GM21619 (cell line): ENCODE results near the gene IVD.
"Not testable (repeated sequence)": the region's sequence is repeated elsewhere in the genome, so short reads cannot be mapped to it uniquely, and the experiment has no call there.

ENCODE experiments used
- ATAC-seq: cut with Tn5 transposase; IDR thresholded peaks from one replicate; pipeline ENCODE4 v1.9.1; 2021; ENCODE audit not compliant: unreplicated experiment

The IVD gene

GRCh38 chr15:40437752-40438687 is 32.4 kb downstream of the IVD start:
- no peak for ATAC-seq

GRCh38 chr15:40438712-40439111 is 33.1 kb downstream of the IVD start:
- no peak for ATAC-seq

- ATAC-seq: no peak
These were observed 33.9 kb downstream of the IVD start for GRCh38 chr15:40439461-40439959.

GRCh38 chr15:40439960-40440742 is 34.6 kb downstream of the IVD start:
- no peak for ATAC-seq

GRCh38 chr15:40440743-40441564 is 35.4 kb downstream of the IVD start, which contains the start of gene BAHD1:
BAHD1 (plus strand) TSS chr15:40440953; CDS start chr15:40458465, 17,512 bp downstream.
- ATAC-seq: peak; percentile 85

- no peak for ATAC-seq
These were observed 36.3 kb downstream of the IVD start for GRCh38 chr15:40441565-40442531.

- no peak for ATAC-seq
These were observed 37.7 kb downstream of the IVD start for GRCh38 chr15:40443255-40443654.

- no peak for ATAC-seq
These were observed 38.3 kb downstream of the IVD start for GRCh38 chr15:40443846-40444245.

- no peak for ATAC-seq
These were observed 39.1 kb downstream of the IVD start for GRCh38 chr15:40444736-40445135.

- no peak for ATAC-seq
These were observed 39.9 kb downstream of the IVD start for GRCh38 chr15:40445421-40445922.

GRCh38 chr15:40446144-40446543 is 40.5 kb downstream of the IVD start:
- ATAC-seq: no peak

GRCh38 chr15:40448354-40448753 is 42.8 kb downstream of the IVD start:
- ATAC-seq: no peak

- no peak for ATAC-seq
These were observed 43.7 kb downstream of the IVD start for GRCh38 chr15:40449275-40449674.

- no peak for ATAC-seq
These were observed 44.5 kb downstream of the IVD start for GRCh38 chr15:40450047-40450446.

- no peak for ATAC-seq
These were observed 46.0 kb downstream of the IVD start for GRCh38 chr15:40451527-40452158.

- no peak for ATAC-seq
These were observed 46.9 kb downstream of the IVD start for GRCh38 chr15:40452296-40453090.

GRCh38 chr15:40453941-40454340 is 48.3 kb downstream of the IVD start:
- ATAC-seq: not testable (repeated sequence)

- no peak for ATAC-seq
These were observed 49.4 kb downstream of the IVD start for GRCh38 chr15:40454904-40455391.
